ENCODE data around the gene CRTC3.
"Not testable (repeated sequence)": the region's sequence is repeated elsewhere in the genome, so short reads cannot be mapped to it uniquely, and the experiment has no call there.

CRTC3 gene

DNA sequence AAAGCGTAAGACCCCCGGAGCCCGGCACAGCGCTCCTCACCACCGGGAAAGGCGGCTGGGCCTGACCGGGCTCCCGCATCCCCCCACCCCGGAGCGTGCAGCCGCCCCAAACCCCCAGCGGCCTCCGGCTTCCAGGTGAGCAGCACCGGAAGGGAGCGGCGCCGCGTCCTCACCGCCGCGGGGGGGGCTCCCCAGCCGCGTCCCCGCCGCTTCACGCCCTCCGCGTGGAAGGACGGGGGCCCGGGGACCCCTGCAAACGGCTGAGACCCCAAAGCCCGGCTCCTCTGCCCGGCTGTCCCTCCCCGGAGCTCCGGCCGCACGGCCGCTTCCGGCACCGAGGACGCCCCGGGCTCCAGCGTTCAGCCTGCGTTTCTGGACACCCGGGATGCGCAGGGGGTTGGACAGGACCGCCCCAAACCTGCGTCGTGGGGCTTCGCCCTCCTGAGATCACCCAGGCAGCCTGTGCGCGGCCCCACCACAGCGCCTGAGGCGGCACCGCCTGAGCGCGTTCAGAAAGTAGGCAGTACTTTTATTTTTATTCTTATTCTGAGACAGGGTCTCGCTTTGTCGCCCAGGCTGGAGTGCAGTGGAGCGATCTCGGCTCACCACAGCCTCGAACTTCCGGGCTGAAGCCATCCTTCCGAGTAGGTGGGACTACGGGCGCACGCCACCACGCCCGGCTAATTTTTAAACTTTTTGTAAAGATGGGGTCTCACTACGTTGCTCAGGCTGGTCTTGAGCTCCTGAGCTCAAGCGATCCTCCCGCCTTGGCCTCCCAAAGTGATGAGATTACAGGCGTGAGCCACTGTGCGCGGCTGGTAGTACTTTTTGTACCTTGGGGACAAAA is 135.8 kb downstream of the CRTC3 start:
- Mint-ChIP-seq H3K27ac (peak overlapping the region; percentile 68), H3K36me3 (no peaks in the 10 kb centered on the region), H3K4me3 (peak overlapping the region; percentile 83), H3K4me1 (ENCODE audit: low read depth) (peaks cover 51% of the 10 kb centered on the region), H3K27me3 (peaks cover 1% of the 10 kb centered on the region), H3K9me3 (ENCODE audit: low read depth) (no peaks in the 10 kb centered on the region)

DNA sequence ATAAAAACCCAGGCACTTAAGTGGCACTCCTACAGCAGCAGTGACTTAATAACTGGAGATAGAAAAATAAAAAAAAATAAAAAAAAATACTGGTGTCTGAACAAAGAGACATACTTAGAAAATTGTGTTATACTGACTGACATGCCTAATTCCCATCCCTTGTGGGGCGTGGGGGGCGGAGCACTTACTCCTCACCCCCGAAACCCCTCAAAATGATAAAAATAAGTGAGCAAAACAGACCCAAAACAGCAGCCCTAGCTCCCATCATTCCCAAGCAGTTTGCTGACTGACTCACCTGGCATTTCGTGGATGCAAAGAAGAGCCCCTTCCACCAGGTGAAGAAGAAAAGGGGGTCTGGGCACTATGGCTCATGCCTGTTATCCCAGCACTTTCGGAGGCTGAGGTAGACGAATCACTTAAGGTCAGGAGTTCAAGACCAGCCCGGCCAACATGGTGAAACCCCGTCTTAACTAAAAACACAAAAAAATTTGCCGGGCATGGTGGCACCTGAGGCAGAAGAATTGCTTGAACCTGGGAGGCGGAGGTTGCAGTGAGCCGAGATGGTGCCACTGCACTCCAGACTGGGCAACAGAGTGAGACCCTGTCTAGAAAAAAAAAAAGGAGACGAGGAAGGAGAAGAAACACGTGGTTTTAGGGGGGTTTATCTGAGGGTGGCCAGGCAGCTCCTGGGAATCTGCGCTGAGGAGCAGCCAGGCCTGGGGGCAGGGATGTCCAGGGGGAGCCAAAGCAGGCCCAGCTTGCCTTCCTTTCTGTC is 136.6 kb downstream of the CRTC3 start:
- H3K27ac Mint-ChIP-seq: peak overlapping the region; percentile 68
- H3K36me3 Mint-ChIP-seq: no peaks in the 10 kb centered on the region
- H3K4me1 Mint-ChIP-seq (ENCODE audit: low read depth): peaks cover 43% of the 10 kb centered on the region
- peak overlapping the region; percentile 83 for H3K4me3 Mint-ChIP-seq
- H3K9me3 Mint-ChIP-seq (ENCODE audit: low read depth): no peaks in the 10 kb centered on the region
- H3K27me3 Mint-ChIP-seq: peaks cover 1% of the 10 kb centered on the region

DNA sequence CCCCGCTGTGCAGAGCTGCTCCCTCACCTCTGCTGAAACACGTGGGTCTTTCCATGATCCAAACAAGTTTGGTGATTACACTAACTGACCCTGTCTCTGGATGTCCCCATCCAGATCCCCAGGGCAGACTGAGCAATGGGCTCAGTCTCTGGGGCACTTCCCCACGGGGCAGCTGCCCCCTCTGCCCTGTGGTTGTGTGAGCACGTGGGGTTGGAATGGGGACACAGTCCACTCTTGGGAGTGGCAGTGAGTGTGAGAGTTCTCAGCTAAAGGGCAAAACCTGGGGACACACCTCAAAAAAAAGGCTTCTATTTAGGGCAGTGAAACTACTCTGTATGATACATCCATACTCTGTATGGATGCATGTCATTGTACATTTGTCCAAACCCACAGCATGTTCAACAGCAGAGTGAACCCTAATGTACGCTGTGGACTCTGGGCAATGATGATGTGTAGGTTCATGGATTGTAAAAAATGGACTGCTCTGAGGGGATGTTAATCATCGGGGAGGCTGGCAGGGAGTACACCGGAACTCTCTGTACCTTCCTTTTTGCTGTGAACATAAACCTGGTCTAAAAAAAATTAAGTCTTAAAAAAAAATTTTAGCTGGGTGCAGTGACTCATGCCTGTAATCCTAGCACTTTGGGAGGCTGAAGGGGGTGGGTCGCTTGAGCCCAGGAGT is 137.5 kb downstream of the CRTC3 start:
- H3K27ac Mint-ChIP-seq: peak overlapping the region; percentile 59
- no peaks in the 10 kb centered on the region for H3K36me3 Mint-ChIP-seq
- H3K27me3 Mint-ChIP-seq: peaks cover 1% of the 10 kb centered on the region
- H3K4me1 Mint-ChIP-seq (ENCODE audit: low read depth): peaks cover 35% of the 10 kb centered on the region
- no peaks in the 10 kb centered on the region for H3K9me3 Mint-ChIP-seq (ENCODE audit: low read depth)
- H3K4me3 Mint-ChIP-seq: peak overlapping the region; percentile 77

- H3K36me3 Mint-ChIP-seq; H3K27ac Mint-ChIP-seq; H3K9me3 Mint-ChIP-seq (ENCODE audit: low read depth); H3K27me3 Mint-ChIP-seq; H3K4me3 Mint-ChIP-seq: not testable (repeated sequence)
- H3K4me1 Mint-ChIP-seq (ENCODE audit: low read depth): peaks cover 31% of the 10 kb centered on the region
Measured at GRCh38 chr15:90667755-90668345, 138.1 kb downstream of the CRTC3 start.

GRCh38 chr15:90670631-90671030 is 140.9 kb downstream of the CRTC3 start:
- not testable (repeated sequence) for H3K27me3 Mint-ChIP-seq; H3K36me3 Mint-ChIP-seq; H3K27ac Mint-ChIP-seq; H3K9me3 Mint-ChIP-seq (ENCODE audit: low read depth); H3K4me3 Mint-ChIP-seq
- H3K4me1 Mint-ChIP-seq (ENCODE audit: low read depth): peaks cover 20% of the 10 kb centered on the region

DNA sequence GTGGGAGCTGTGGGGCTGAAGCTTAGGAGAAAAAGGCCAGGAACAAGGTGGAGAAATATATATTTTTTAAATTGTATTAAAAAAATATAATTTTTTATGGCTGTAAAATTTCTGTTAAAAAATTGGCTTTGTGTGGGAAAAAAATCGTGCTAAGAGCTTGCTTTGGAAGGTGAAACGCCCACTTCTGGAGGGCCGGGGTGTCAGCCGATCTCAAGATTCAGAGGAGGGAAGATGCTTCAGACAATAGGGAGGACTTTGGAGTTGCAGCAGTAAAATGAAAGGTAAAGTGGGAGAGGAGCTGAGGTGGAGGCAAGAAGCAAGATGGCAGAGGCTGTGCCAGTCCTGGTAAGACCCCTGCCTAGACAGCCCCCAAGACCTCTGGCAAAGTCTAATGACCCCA is 141.5 kb downstream of the CRTC3 start:
- Mint-ChIP-seq H3K4me1 (ENCODE audit: low read depth) (peaks cover 15% of the 10 kb centered on the region), H3K27me3 (no peaks in the 10 kb centered on the region), H3K36me3 (no peaks in the 10 kb centered on the region), H3K27ac (no peak overlapping the region), H3K9me3 (ENCODE audit: low read depth) (no peaks in the 10 kb centered on the region), H3K4me3 (no peak overlapping the region)

GRCh38 chr15:90673357-90673756 is 143.6 kb downstream of the CRTC3 start:
- H3K27ac Mint-ChIP-seq; H3K27me3 Mint-ChIP-seq; H3K36me3 Mint-ChIP-seq; H3K9me3 Mint-ChIP-seq (ENCODE audit: low read depth); H3K4me3 Mint-ChIP-seq: not testable (repeated sequence)
- peaks cover 11% of the 10 kb centered on the region for H3K4me1 Mint-ChIP-seq (ENCODE audit: low read depth)

DNA sequence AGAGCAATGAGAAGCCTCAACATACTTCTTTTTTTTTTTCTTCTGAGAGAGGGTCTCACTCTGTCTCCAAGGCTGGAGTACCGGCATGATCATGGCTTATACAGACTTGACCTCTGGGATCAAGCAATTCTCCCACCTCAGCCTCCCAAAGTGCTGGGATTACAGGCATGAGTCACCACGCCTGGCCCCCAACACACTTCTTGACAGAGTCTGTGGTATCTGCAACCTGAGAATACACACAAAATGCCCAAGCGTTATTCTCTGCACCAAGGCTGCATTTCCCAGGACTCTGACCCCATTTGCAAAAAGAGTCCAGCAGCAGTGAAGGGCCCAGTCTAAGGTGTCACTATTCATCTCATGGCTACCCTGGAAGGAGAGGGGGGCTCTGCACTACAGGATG is 144.8 kb downstream of the CRTC3 start:
- H3K4me1 Mint-ChIP-seq (ENCODE audit: low read depth): peaks cover 19% of the 10 kb centered on the region
- no peaks in the 10 kb centered on the region for H3K27me3 Mint-ChIP-seq
- H3K36me3 Mint-ChIP-seq: no peaks in the 10 kb centered on the region
- H3K4me3 Mint-ChIP-seq: no peak overlapping the region
- no peaks in the 10 kb centered on the region for H3K9me3 Mint-ChIP-seq (ENCODE audit: low read depth)
- H3K27ac Mint-ChIP-seq: no peak overlapping the region

DNA sequence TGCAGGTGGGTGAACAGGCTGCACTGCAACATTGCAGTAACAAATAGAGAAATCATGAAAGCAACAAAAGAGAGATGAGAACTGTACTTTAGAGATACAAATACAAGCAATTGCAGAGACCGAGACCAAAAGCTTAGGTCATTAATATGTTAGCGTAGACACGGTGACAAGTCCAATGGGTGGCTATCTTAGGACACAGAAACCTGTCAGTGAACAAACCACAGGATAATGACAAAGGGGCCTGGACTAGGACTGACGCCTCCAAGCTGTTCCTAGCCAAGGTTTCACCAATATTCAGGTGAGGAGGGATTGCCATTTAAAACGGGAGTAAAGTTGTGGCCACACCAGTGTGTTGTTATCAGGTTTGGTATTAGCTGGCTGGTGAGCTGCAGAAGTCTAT is 145.7 kb downstream of the CRTC3 start:
- no peaks in the 10 kb centered on the region for H3K27me3 Mint-ChIP-seq
- H3K36me3 Mint-ChIP-seq: no peaks in the 10 kb centered on the region
- no peak overlapping the region for H3K4me3 Mint-ChIP-seq

GRCh38 chr15:90677807-90678790 is 148.4 kb downstream of the CRTC3 start:
- H3K27ac Mint-ChIP-seq: peak overlapping the region; percentile 6
- no peaks in the 10 kb centered on the region for H3K36me3 Mint-ChIP-seq
- H3K4me1 Mint-ChIP-seq (ENCODE audit: low read depth): peaks cover 27% of the 10 kb centered on the region

More for the DNA sequence above, 145.7 kb downstream of the CRTC3 start:
- no peak overlapping the region for H3K27ac Mint-ChIP-seq
- H3K4me1 Mint-ChIP-seq (ENCODE audit: low read depth): peaks cover 25% of the 10 kb centered on the region
- H3K9me3 Mint-ChIP-seq (ENCODE audit: low read depth): no peaks in the 10 kb centered on the region

DNA sequence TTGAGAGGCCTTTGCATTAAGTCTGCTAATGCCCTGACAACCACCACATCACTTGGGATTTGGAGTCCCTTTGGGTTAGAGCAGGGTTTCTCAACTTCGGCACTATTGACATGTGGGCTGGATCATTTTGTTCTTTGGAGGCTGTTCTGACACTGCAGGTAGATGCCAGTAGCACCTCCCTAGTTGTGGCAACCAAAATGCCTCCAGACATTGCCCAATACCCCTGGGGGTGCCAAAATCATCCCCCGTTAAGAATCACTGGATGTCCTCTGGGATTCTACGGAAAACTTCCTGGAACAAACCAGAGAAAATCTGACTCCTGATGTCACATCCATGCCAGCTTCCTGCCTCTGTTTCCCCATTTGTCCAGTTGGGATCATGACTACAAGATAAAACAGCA is 150.2 kb downstream of the CRTC3 start:
- no peaks in the 10 kb centered on the region for H3K9me3 Mint-ChIP-seq (ENCODE audit: low read depth)
- H3K4me3 Mint-ChIP-seq: no peak overlapping the region
- H3K27me3 Mint-ChIP-seq: no peaks in the 10 kb centered on the region
- peaks cover 30% of the 10 kb centered on the region for H3K4me1 Mint-ChIP-seq (ENCODE audit: low read depth)
- no peak overlapping the region for H3K27ac Mint-ChIP-seq
- no peaks in the 10 kb centered on the region for H3K36me3 Mint-ChIP-seq

More at GRCh38 chr15:90677807-90678790, 148.4 kb downstream of the CRTC3 start:
- no peaks in the 10 kb centered on the region for H3K9me3 Mint-ChIP-seq (ENCODE audit: low read depth)
- peak overlapping the region; percentile 27 for H3K4me3 Mint-ChIP-seq
- no peaks in the 10 kb centered on the region for H3K27me3 Mint-ChIP-seq

GRCh38 chr15:90680371-90680935 is 150.7 kb downstream of the CRTC3 start:
- Mint-ChIP-seq H3K36me3 (no peaks in the 10 kb centered on the region), H3K27ac (peak overlapping the region; percentile 54), H3K4me3 (no peak overlapping the region), H3K9me3 (ENCODE audit: low read depth) (no peaks in the 10 kb centered on the region), H3K4me1 (ENCODE audit: low read depth) (peaks cover 31% of the 10 kb centered on the region), H3K27me3 (no peaks in the 10 kb centered on the region)

DNA sequence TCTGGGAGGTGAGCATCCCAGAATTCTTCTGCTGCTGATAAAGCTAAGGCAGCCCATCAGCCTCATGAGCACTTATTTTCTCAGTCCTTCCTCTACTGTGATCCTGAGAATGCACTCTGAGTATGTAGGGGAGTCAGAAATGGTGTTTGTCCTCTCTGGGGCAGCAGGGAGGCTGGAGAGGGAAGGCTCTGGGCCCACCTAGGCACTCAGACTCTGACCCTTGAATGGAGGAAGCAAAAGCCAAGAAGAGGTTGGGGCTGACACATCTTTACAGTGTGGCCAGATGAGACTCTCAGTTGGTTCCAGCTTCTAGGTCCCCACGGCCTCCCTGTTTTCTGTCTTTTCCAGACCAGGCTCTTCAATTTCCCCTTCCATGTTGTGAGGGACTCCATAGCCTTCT is 151.3 kb downstream of the CRTC3 start:
- Mint-ChIP-seq H3K4me1 (ENCODE audit: low read depth) (peaks cover 35% of the 10 kb centered on the region), H3K27me3 (no peaks in the 10 kb centered on the region), H3K4me3 (no peak overlapping the region), H3K27ac (no peak overlapping the region), H3K36me3 (no peaks in the 10 kb centered on the region), H3K9me3 (ENCODE audit: low read depth) (no peaks in the 10 kb centered on the region)

DNA sequence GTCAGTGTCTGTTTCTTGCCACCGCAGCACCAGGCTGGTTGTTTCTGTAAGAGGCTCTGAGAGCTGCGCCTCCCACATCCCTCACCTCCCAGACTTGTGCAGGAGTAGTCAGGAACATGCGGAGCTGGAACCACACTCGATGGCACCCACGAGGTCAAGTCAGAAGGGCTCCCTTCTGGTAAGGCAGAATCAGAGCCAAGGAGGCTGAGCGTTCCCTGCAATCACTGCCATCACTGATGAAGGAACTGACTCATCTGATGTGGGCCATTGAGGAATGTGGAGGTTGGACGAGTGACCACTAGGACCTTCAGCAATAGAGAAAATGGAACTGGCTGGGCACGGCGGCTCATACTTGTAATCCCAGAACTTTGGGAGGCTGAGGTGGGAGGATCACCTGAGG is 151.8 kb downstream of the CRTC3 start:
- H3K4me1 Mint-ChIP-seq (ENCODE audit: low read depth): peaks cover 39% of the 10 kb centered on the region
- H3K27ac Mint-ChIP-seq: no peak overlapping the region

More for the DNA sequence above, 151.8 kb downstream of the CRTC3 start:
- H3K27me3 Mint-ChIP-seq: no peaks in the 10 kb centered on the region
- H3K4me3 Mint-ChIP-seq: no peak overlapping the region
- no peaks in the 10 kb centered on the region for H3K9me3 Mint-ChIP-seq (ENCODE audit: low read depth)
- H3K36me3 Mint-ChIP-seq: no peaks in the 10 kb centered on the region

All from activated naive CD8-positive, alpha-beta T cell (primary cell).